WTC11 (cell line): ENCODE data around the gene LIFR. TPM values are rescaled to one million over a fixed set of nuclear protein-coding genes. Genes with fewer than 3 reads are reported as not detected.

Source experiments
- ATAC-seq: fragments of 200-7000 bp; cut with Tn5 transposase; 2 replicates; pipeline ENCODE4 v1.10.0; 2021; ENCODE audit warnings: mild to moderate bottlenecking, moderate library complexity
- CTCF ChIA-PET: fragments of 300-600 bp; sonication (Branson Sonifier 250); formaldehyde crosslinking; loops from one replicate; lab custom pipeline; 2021; ENCODE audit warnings: antibody characterized with exemption; lab: Charles Lee
- POLR2A ChIA-PET: fragments of 350-600 bp; sonication (Branson Sonifier 250); formaldehyde crosslinking; loops from one replicate; lab custom pipeline; 2021; ENCODE audit warnings: antibody characterized with exemption; lab: Charles Lee
- DNase-seq: peaks from one replicate; pipeline ENCODE4 v3.0.0; 2021; ENCODE audit warnings: low spot score
- H3K27ac Mint-ChIP-seq: 2 replicates; pipeline ENCODE4 v1.8.0; 2021; ENCODE audit warnings: mixed read lengths
- H3K27me3 Mint-ChIP-seq: 2 replicates; pipeline ENCODE4 v1.8.0; 2021; ENCODE audit warnings: low read depth, mild to moderate bottlenecking, moderate library complexity, mixed read lengths
- H3K36me3 Mint-ChIP-seq: 2 replicates; pipeline ENCODE4 v1.8.0; 2021; ENCODE audit warnings: mixed read lengths
- H3K4me1 Mint-ChIP-seq: 2 replicates; pipeline ENCODE4 v1.8.0; 2022; ENCODE audit warnings: mixed read lengths
- H3K4me3 Mint-ChIP-seq: 2 replicates; pipeline ENCODE4 v1.8.0; 2021; ENCODE audit warnings: mild to moderate bottlenecking, moderate library complexity, mixed read lengths
- H3K9me3 Mint-ChIP-seq: 2 replicates; pipeline ENCODE4 v1.8.0; 2021; ENCODE audit warnings: mixed read lengths
- AR ChIP-seq: fragments of 250-450 bp; sonication (Bioruptor Pico); IDR thresholded peaks from 2 replicates; pipeline ENCODE4 v1.9.0; 2021; ENCODE audit warnings: mild to moderate bottlenecking
- ATF3 ChIP-seq: sonication (generic); formaldehyde crosslinking; conservative IDR thresholded peaks from 2 replicates; pipeline ENCODE4 v1.8.1; 2022; ENCODE audit warnings: mild to moderate bottlenecking, missing genetic modification reagents
- CBFB ChIP-seq: sonication (generic); formaldehyde crosslinking; IDR thresholded peaks from 2 replicates; pipeline ENCODE4 v1.8.1; 2022; ENCODE audit warnings: mild to moderate bottlenecking, low read depth, missing genetic modification reagents
- CREB1 ChIP-seq: sonication (generic); formaldehyde crosslinking; IDR thresholded peaks from 2 replicates; pipeline ENCODE4 v1.8.0; 2023; ENCODE audit warnings: mild to moderate bottlenecking, missing genetic modification reagents
- CTCF ChIP-seq: fragments of 200-600 bp; IDR thresholded peaks from 2 replicates; pipeline ENCODE4 v1.8.0; 2022; ENCODE audit warnings: antibody characterized with exemption
- ESRRA ChIP-seq: sonication (generic); formaldehyde crosslinking; IDR thresholded peaks from 2 replicates; pipeline ENCODE4 v1.8.1; 2022; ENCODE audit warnings: mild to moderate bottlenecking, missing genetic modification reagents, borderline replicate concordance
- GABPB1 ChIP-seq: sonication (generic); formaldehyde crosslinking; IDR thresholded peaks from 2 replicates; pipeline ENCODE4 v1.8.1; 2023; ENCODE audit warnings: mild to moderate bottlenecking, missing genetic modification reagents
- JUN ChIP-seq: sonication (generic); formaldehyde crosslinking; IDR thresholded peaks from 2 replicates; pipeline ENCODE4 v1.8.0; 2023; ENCODE audit warnings: mild to moderate bottlenecking, missing genetic modification reagents
- MAX ChIP-seq: sonication (generic); formaldehyde crosslinking; IDR thresholded peaks from 2 replicates; pipeline ENCODE4 v1.8.0; 2022; ENCODE audit warnings: mild to moderate bottlenecking, missing genetic modification reagents
- MXD4 ChIP-seq: fragments of 250-450 bp; sonication (Bioruptor Pico); IDR thresholded peaks from 2 replicates; pipeline ENCODE4 v1.8.0; 2021; ENCODE audit warnings: mild to moderate bottlenecking, moderate library complexity, borderline replicate concordance
- MYBL2 ChIP-seq: sonication (generic); formaldehyde crosslinking; IDR thresholded peaks from 2 replicates; pipeline ENCODE4 v1.8.1; 2023; ENCODE audit warnings: mild to moderate bottlenecking, moderate library complexity, missing genetic modification reagents
- NR3C1 ChIP-seq: sonication (generic); formaldehyde crosslinking; conservative IDR thresholded peaks from 2 replicates; pipeline ENCODE4 v1.8.1; 2023; ENCODE audit warnings: low read depth, mild to moderate bottlenecking, missing genetic modification reagents
- PREB ChIP-seq: sonication (generic); formaldehyde crosslinking; IDR thresholded peaks from 2 replicates; pipeline ENCODE4 v1.8.1; 2022; ENCODE audit warnings: mild to moderate bottlenecking, missing genetic modification reagents, moderate library complexity, borderline replicate concordance
- RELA ChIP-seq: sonication (generic); formaldehyde crosslinking; IDR thresholded peaks from 2 replicates; pipeline ENCODE4 v1.8.1; 2022; ENCODE audit warnings: missing genetic modification reagents, mild to moderate bottlenecking, borderline replicate concordance
- SMAD3 ChIP-seq: sonication (generic); formaldehyde crosslinking; IDR thresholded peaks from 2 replicates; pipeline ENCODE4 v1.8.0; 2022; ENCODE audit warnings: missing genetic modification reagents, mild to moderate bottlenecking, borderline replicate concordance
- SMAD4 ChIP-seq: sonication (generic); formaldehyde crosslinking; IDR thresholded peaks from 2 replicates; pipeline ENCODE4 v1.8.0; 2022; ENCODE audit warnings: mild to moderate bottlenecking, missing genetic modification reagents
- STAT6 ChIP-seq: sonication (generic); formaldehyde crosslinking; conservative IDR thresholded peaks from 2 replicates; pipeline ENCODE4 v1.8.1; 2023; ENCODE audit warnings: mild to moderate bottlenecking, low read depth, missing genetic modification reagents, moderate library complexity
- TCF7 ChIP-seq: sonication (generic); formaldehyde crosslinking; IDR thresholded peaks from 2 replicates; pipeline ENCODE4 v1.8.0; 2022; ENCODE audit warnings: mild to moderate bottlenecking, low read depth, missing genetic modification reagents, moderate library complexity
- TEAD4 ChIP-seq: sonication (generic); formaldehyde crosslinking; IDR thresholded peaks from 2 replicates; pipeline ENCODE4 v1.8.0; 2022; ENCODE audit warnings: mild to moderate bottlenecking, missing genetic modification reagents
- ZNF121 ChIP-seq: sonication (generic); formaldehyde crosslinking; IDR thresholded peaks from 2 replicates; pipeline ENCODE4 v1.8.0; 2023; ENCODE audit warnings: missing genetic modification reagents
- ZNF263 ChIP-seq: sonication (generic); formaldehyde crosslinking; IDR thresholded peaks from 2 replicates; pipeline ENCODE4 v1.8.1; 2022; ENCODE audit warnings: low read depth, mild to moderate bottlenecking, moderate library complexity, missing genetic modification reagents
- ZNF396 ChIP-seq: fragments of 250-450 bp; sonication (Bioruptor Pico); IDR thresholded peaks from 2 replicates; pipeline ENCODE4 v1.8.0; 2021; ENCODE audit warnings: mild to moderate bottlenecking, moderate library complexity, borderline replicate concordance
- ZNF671 ChIP-seq: fragments of 250-450 bp; sonication (Bioruptor Pico); IDR thresholded peaks from 2 replicates; pipeline ENCODE4 v1.8.0; 2021; ENCODE audit warnings: mild to moderate bottlenecking
- ZSCAN18 ChIP-seq: fragments of 250-450 bp; sonication (Bioruptor Pico); IDR thresholded peaks from 2 replicates; pipeline ENCODE4 v2.1.2; 2022; ENCODE audit warnings: mild to moderate bottlenecking, moderate library complexity
- total RNA-seq: library from RNA; stranded (reverse); gene quantifications from 3 replicates; pipeline ENCODE4 v1.2.3, GENCODE V29; 2021

The LIFR gene
- total RNA-seq, 1 experiment from 2014 or later, result 14.4 TPM

GRCh38 chr5:38472541-38472940 is 83.9 kb downstream of the LIFR start:
- ChIA-PET CTCF (interaction anchor here (1.1 to 2.0 kb wide), 3 partner anchors 31 to 337 kb away, joined by 3 to 16 read pairs (median 3); no protein-coding TSS in a partner anchor), POLR2A (no interaction called here)
- no peaks in the 10 kb centered on the region for H3K36me3 Mint-ChIP-seq

DNA sequence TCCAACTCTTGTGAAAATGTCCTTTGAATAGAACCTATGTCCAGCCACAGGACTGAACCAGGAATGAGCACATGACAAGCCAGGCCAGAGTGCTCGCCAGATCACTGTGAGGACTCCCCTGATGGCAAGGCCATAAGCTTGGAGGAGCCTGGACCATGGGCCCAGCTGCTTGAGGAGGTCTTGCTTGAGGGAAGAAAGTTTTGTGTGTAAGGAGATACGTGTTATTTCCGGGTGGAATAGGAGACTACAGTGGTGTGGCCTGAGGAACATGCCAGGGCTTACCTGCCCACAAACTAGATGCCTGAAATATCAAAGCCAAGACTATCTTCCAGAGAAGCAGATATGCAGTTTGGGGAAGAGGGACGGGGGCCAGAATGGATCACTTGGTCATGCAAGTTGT is 84.7 kb downstream of the LIFR start:
- CTCF ChIA-PET, result no interaction called here
- H3K4me3 Mint-ChIP-seq, result no peak overlapping the region
- no peak overlapping the region for H3K27ac Mint-ChIP-seq
- DNase-seq, result no peak
- H3K36me3 Mint-ChIP-seq, result no peaks in the 10 kb centered on the region
- H3K27me3 Mint-ChIP-seq, result no peaks in the 10 kb centered on the region
- no peaks in the 10 kb centered on the region for H3K9me3 Mint-ChIP-seq
- no peak for ATAC-seq
- H3K4me1 Mint-ChIP-seq, result peaks cover 25% of the 10 kb centered on the region
- POLR2A ChIA-PET, result no interaction called here
- TF ChIP-seq ZNF121 (CRISPR knock-in tag), result no peak
- TF ChIP-seq CTCF, result no peak
- TF ChIP-seq CREB1, result no peak
- no peak for TF ChIP-seq NR3C1 (CRISPR knock-in tag)
- no peak for TF ChIP-seq MAX (CRISPR knock-in tag)
- no peak for TF ChIP-seq GABPB1 (CRISPR knock-in tag)
- TF ChIP-seq ZNF671, result no peak
- no peak for TF ChIP-seq ZSCAN18
- TF ChIP-seq PREB (CRISPR knock-in tag), result no peak
- no peak for TF ChIP-seq RELA (CRISPR knock-in tag)
- no peak for TF ChIP-seq CBFB (CRISPR knock-in tag)
- no peak for TF ChIP-seq ATF3 (CRISPR knock-in tag)
- no peak for TF ChIP-seq ESRRA (CRISPR knock-in tag)
- no peak for TF ChIP-seq MXD4 (CRISPR knock-in tag)

More at GRCh38 chr5:38472541-38472940, 83.9 kb downstream of the LIFR start:
- Mint-ChIP-seq H3K27me3 (no peaks in the 10 kb centered on the region), H3K27ac (no peak overlapping the region), H3K9me3 (no peaks in the 10 kb centered on the region), H3K4me1 (peaks cover 25% of the 10 kb centered on the region), H3K4me3 (no peak overlapping the region)
- ATAC-seq (no peak), DNase-seq (no peak)
- TF ChIP-seq ZNF263 (CRISPR knock-in tag) (no peak), MYBL2 (CRISPR knock-in tag) (no peak), AR (CRISPR knock-in tag) (no peak), TEAD4 (CRISPR knock-in tag) (no peak), SMAD3 (CRISPR knock-in tag) (no peak), ZNF396 (no peak), ZNF121 (CRISPR knock-in tag) (no peak), SMAD4 (CRISPR knock-in tag) (no peak), TCF7 (CRISPR knock-in tag) (no peak), STAT6 (CRISPR knock-in tag) (no peak), JUN (CRISPR knock-in tag) (no peak)
